BJ (cell line): ENCODE measurements around the gene OR2B6. TPM values are rescaled to one million over a fixed set of nuclear protein-coding genes. Genes with fewer than 3 reads are reported as not detected.
"Not testable (repeated sequence)": the region's sequence is repeated elsewhere in the genome, so short reads cannot be mapped to it uniquely, and the experiment has no call there.

Experiments used
- CTCF ChIA-PET: fragments of 350-600 bp; formaldehyde crosslinking; extraction: SDS; loops from one replicate; lab custom pipeline; 2021; ENCODE audit warnings: antibody characterized with exemption, inconsistent platforms; lab: Yijun Ruan, JAX
- POLR2A ChIA-PET: fragments of 300-600 bp; sonication (Branson Sonifier 250); formaldehyde crosslinking; extraction: SDS; loops from one replicate; lab custom pipeline; 2021; ENCODE audit warnings: antibody characterized with exemption; lab: Charles Lee
- DNase-seq: peaks from one replicate; pipeline ENCODE4 v3.0.0-alpha.2; 2011; ENCODE audit warnings: low read depth
- H3K27me3 ChIP-seq: 2 replicates; pipeline ENCODE4 v1.6.0; 2011; ENCODE audit warnings: low read length; ENCODE audit not compliant: control insufficient read depth, insufficient read depth
- H3K36me3 ChIP-seq: 2 replicates; pipeline ENCODE4 v1.5.1; 2011; ENCODE audit warnings: low read length; ENCODE audit not compliant: control insufficient read depth, insufficient read depth
- H3K4me3 ChIP-seq: 2 replicates; pipeline ENCODE4 v1.5.1; 2011; ENCODE audit warnings: low read depth, mild to moderate bottlenecking, control low read depth, low read length
- polyA minus RNA-seq: library from RNA; depleted of rRNA, polyadenylated mRNA; stranded (reverse); fragments of >200 nt; gene quantifications from 2 replicates; pipeline ENCODE4 v1.2.3, GENCODE V29; 2011; rRNA and poly(A)+ RNA removed
- polyA plus RNA-seq: library from polyadenylated mRNA; depleted of rRNA; stranded (reverse); fragments of >200 nt; gene quantifications from 2 replicates; pipeline ENCODE4 v1.2.3, GENCODE V29; 2011; rRNA removed
- TF ChIP-seq, protein P1 (sequence below): IDR thresholded peaks from 2 replicates; pipeline ENCODE4 v1.5.1; 2011; ENCODE audit warnings: low read depth, mild to moderate bottlenecking, control low read depth, inconsistent platforms, low read length, moderate library complexity; ENCODE audit not compliant: insufficient read depth

OR2B6 gene
- 0.09 TPM in 1 of 2 replicates, not detected in the other for polyA plus RNA-seq
- polyA minus RNA-seq, result 0.19 TPM in 1 of 2 replicates, not detected in the other

- Histone ChIP-seq H3K4me3 (no peak within 1 kb of the TSS), H3K27me3 (no peaks in the 10 kb centered on the region), H3K36me3 (no peaks in the 10 kb centered on the region)
- ChIA-PET POLR2A (no interaction called here), CTCF (no interaction called here)
- TF ChIP-seq, protein P1, sequence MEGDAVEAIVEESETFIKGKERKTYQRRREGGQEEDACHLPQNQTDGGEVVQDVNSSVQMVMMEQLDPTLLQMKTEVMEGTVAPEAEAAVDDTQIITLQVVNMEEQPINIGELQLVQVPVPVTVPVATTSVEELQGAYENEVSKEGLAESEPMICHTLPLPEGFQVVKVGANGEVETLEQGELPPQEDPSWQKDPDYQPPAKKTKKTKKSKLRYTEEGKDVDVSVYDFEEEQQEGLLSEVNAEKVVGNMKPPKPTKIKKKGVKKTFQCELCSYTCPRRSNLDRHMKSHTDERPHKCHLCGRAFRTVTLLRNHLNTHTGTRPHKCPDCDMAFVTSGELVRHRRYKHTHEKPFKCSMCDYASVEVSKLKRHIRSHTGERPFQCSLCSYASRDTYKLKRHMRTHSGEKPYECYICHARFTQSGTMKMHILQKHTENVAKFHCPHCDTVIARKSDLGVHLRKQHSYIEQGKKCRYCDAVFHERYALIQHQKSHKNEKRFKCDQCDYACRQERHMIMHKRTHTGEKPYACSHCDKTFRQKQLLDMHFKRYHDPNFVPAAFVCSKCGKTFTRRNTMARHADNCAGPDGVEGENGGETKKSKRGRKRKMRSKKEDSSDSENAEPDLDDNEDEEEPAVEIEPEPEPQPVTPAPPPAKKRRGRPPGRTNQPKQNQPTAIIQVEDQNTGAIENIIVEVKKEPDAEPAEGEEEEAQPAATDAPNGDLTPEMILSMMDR, result no peak
- DNase-seq, result no peak
These were observed at the start of gene OR2B6 for GRCh38 chr6:27956941-27957340. Gene OR2B6, plus strand, starts transcription at chr6:27957241. Its CDS starts 0 bp downstream, at chr6:27957241.

DNA sequence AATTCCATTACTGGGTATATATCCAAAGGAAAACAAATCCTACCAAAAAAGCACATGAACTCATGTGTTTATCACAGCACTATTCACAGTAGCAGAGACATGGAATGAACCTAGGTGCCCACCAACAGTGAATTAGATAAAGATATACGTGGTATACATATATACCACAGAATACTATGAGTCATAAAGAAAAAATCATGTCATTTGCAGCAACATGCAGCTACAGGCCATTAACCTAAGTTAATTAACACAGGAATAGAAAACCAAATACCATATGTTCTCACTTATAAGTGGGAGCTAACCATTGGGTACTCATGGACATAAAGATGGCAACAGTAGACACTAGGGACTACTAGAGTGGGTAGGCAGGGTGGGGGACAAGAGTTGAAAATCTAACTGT lies 49.0 kb upstream of the OR2B6 start:
- TF ChIP-seq, protein P1, result no peak
- no peaks in the 10 kb centered on the region for H3K27me3 ChIP-seq
- CTCF ChIA-PET, result interaction anchor here (0.6 kb wide), 2 partner anchors 138 to 673 kb away, joined by 3 read pairs; no protein-coding TSS in a partner anchor
- H3K4me3 ChIP-seq, result no peak overlapping the region
- DNase-seq, result no peak
- POLR2A ChIA-PET, result no interaction called here
- no peaks in the 10 kb centered on the region for H3K36me3 ChIP-seq

DNA sequence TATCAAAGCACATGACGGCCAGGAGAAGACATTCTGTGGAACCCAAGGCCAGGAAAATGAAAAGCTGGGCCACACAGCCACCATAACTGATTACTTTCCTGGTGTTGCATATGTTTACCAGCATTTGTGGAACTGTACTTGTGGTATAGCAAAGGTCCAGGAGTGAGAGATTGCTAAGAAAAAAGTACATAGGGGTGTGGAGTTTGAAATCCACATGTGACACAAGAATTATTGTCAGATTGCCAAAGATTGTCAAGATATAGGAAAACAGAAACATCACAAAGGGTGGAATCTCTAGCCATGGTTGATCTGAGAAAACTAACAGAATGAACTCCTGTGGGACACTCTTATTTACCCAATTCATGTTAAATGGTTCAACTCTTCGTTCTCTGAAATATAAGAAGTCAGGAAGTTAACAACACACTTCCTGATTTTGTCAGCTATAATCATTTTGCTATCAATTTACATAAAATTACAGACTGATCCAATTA lies 45.0 kb upstream of the OR2B6 start, which contains the start of gene OR2B2:
Gene OR2B2, minus strand, starts transcription at position 441 of the 491 bp plus-strand sequence. Its CDS starts 77 bp downstream, at position 364.
- TF ChIP-seq, protein P1, result no peak
- Histone ChIP-seq H3K4me3 (no peak within 1 kb of the TSS), H3K27me3 (no peaks in the 10 kb centered on the region), H3K36me3 (no peaks in the 10 kb centered on the region)
- ChIA-PET POLR2A (no interaction called here), CTCF (no interaction called here)
- DNase-seq, result no peak

DNA sequence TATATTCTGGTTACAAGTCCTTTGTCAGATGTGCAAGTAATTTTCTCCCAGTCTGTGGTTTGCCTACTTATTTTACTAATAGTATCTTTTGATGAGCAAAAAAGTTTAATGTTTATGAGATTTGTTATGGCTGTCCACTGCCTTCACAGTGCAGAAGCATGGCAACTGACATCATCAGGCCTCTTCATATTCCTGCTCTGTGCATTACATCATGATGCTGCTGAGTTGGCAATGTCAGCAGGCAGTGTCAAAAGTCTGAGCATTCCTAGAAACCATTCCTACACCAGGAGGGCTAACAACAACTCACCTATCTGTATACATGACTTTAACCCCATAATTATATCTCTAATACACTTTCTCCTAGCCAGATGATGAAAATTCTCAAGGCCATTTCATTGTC lies 34.1 kb upstream of the OR2B6 start:
- ChIA-PET CTCF (no interaction called here), POLR2A (no interaction called here)
- no peak for DNase-seq
- H3K27me3 ChIP-seq, result no peaks in the 10 kb centered on the region
- H3K4me3 ChIP-seq, result no peak overlapping the region
- H3K36me3 ChIP-seq, result no peaks in the 10 kb centered on the region
- TF ChIP-seq, protein P1, result no peak

DNA sequence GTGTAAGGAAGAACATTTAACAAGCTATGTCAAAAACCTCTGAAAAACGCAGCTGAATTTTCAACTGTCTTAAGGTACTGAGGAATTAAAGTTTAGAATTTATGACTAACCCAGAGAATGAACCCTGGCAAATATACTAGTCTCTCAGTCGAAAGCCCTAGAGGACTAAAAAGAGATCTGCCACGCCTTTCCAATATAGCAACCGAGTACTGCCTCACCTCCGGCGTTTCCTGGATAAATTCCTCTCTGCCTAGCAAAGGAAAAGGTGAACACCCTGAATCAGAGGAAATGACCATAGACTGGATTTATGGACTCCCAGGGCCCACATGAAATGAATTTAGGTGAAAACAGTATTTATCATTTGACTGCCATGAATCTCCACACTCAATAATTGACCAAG lies 32.9 kb upstream of the OR2B6 start:
- no peak for DNase-seq
- ChIA-PET CTCF (no interaction called here), POLR2A (no interaction called here)
- TF ChIP-seq, protein P1, result no peak
- H3K36me3 ChIP-seq, result no peaks in the 10 kb centered on the region
- no peak overlapping the region for H3K4me3 ChIP-seq
- H3K27me3 ChIP-seq, result no peaks in the 10 kb centered on the region

DNA sequence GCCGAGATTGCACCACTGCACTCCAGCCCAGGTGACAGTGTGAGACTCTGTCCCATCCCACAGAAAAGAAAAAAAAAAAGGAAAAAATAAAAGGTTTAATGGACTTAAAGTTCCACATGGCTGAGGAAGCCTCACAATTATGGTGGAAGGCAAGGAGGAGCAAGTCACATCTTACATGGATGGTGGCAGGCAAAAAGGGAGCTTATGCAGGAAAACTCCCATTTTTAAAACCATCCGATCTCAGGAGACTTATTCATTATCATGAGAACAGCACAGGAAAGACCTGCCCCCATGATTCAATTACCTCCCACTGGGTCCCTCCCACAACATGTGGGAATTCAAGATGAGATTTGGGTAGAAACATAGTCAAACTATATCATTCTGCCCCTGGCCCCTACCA lies 29.0 kb upstream of the OR2B6 start:
- POLR2A ChIA-PET, CTCF ChIA-PET, H3K27me3 ChIP-seq, DNase-seq, H3K36me3 ChIP-seq, H3K4me3 ChIP-seq: not testable (repeated sequence)

GRCh38 chr6:27929930-27930329 lies 27.1 kb upstream of the OR2B6 start:
- CTCF ChIA-PET, H3K4me3 ChIP-seq, POLR2A ChIA-PET: not testable (repeated sequence)

More at GRCh38 chr6:27929930-27930329, 27.1 kb upstream of the OR2B6 start:
- H3K27me3 ChIP-seq, DNase-seq, H3K36me3 ChIP-seq: not testable (repeated sequence)
